Measurements from ENCODE around the gene ASRGL1.
"Not testable (repeated sequence)": the region's sequence is repeated elsewhere in the genome, so short reads cannot be mapped to it uniquely, and the experiment has no call there.

ASRGL1 gene

GRCh38 chr11:62337303-62338181 is at the start of gene ASRGL1:
Gene ASRGL1, plus strand, starts transcription at chr11:62337448. Its CDS starts 530 bp downstream, at chr11:62337978.
- peak; percentile 94 for DNase-seq

DNA sequence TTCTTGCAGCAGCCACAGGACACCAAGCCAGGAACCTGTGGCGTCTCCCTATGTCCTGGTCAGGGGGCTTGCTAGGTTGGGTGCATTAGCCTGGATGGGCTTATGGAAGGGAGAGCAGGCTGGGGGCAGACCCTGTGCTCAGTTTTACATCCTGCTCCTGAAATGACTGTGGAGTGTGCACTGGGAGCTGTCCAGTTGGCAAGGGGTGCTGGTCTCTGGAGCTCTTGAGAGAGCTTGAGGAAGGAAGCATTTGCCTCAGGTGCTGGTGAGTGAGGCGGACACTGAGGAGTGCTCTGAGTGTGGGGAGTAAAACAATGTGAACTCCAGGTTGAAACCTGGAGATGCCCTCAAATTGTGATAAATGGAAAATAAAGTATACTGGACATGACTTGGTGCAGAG is 41.7 kb upstream of the ASRGL1 start:
- no peak for DNase-seq

GRCh38 chr11:62298975-62299374 is 38.3 kb upstream of the ASRGL1 start, which contains the start of gene SCGB1D4:
Gene SCGB1D4, minus strand, starts transcription at chr11:62299075. Its CDS starts 65 bp downstream, at chr11:62299010.
- DNase-seq: no peak

DNA sequence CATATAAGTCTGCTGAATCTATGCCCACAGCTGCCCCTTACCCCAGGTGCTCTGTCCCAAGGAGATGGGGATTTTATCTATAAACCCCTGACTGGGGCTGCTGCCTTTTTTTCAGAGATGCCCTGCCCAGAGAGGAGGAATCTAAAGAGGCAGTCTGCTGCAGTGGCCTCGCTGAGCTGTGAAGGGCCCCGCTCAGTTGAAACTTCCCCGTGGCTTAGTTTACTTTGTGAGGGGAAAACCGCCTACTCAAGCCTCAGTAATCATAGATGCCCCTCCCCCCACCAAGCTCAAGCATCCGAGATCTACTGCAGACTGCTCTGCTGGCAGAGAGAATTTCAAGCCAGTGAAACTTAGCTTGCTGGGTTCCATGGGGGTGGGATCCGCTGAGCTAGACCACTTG is 31.0 kb upstream of the ASRGL1 start:
- DNase-seq: no peak

- DNase-seq: no peak
Observed at GRCh38 chr11:62307950-62308349, 29.3 kb upstream of the ASRGL1 start.

DNA sequence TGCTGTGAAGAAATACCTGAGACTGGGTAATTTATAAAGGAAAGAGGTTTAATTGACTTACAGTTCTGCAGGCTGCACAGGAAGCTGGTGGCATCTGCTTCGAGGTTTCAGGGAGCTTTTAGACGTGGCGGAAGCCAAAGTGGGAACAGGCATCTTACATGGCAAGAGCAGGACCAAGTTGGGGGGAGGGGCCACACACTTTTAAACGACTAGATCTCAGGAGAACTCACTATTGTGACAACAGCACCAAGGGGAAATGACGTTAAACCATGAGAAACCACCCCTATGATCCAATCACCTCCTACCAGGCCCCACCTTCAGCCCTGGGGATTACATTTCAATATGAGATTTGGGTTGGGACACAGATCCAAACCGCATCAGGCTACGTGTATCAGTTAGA is 27.3 kb upstream of the ASRGL1 start:
- DNase-seq: no peak

DNA sequence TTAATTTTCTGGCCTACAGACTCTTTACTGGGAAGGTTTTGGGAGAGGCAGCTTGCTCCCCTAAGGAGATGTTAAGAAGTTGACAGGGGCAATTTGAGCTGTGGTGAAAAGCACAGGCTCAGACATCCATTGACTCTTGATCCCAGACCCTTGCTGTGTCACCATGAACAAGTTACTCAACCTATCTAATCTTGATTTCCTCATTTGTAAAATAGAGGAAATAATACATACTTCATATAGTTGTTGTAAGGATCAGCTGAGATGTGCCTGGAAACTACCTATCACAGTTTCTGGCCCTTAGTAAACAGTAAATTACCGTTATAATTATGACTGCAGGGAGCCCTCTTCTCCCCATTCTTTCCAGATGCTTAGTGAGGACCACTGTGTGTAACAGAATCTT is 21.8 kb upstream of the ASRGL1 start:
- no peak for DNase-seq

GRCh38 chr11:62322524-62322923 is 14.7 kb upstream of the ASRGL1 start:
- DNase-seq: no peak

- no peak for DNase-seq
Observed at GRCh38 chr11:62324731-62325556, 12.3 kb upstream of the ASRGL1 start.

- DNase-seq: not testable (repeated sequence)
Observed at GRCh38 chr11:62325781-62326180, 11.5 kb upstream of the ASRGL1 start.

DNA sequence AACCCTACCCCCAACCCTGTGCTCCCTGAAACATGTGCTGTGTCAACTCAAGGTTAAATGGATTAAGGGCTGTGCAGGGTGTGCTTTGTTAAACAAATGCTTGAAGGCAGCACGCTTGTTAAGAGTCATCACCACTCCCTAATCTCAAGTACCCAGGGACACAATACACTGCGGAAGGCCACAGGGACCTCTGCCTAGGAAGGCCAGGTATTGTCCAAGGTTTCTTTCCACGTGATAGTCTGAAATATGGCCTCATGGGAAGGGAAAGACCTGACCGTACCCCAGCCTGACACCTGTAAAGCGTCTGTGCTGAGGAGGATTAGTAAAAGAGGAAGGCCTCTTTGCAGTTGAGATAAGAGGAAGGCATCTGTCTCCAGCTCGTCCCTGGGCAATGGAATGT is 10.5 kb upstream of the ASRGL1 start:
- not testable (repeated sequence) for DNase-seq

- not testable (repeated sequence) for DNase-seq
Observed at GRCh38 chr11:62327541-62327940, 9.7 kb upstream of the ASRGL1 start.

DNA sequence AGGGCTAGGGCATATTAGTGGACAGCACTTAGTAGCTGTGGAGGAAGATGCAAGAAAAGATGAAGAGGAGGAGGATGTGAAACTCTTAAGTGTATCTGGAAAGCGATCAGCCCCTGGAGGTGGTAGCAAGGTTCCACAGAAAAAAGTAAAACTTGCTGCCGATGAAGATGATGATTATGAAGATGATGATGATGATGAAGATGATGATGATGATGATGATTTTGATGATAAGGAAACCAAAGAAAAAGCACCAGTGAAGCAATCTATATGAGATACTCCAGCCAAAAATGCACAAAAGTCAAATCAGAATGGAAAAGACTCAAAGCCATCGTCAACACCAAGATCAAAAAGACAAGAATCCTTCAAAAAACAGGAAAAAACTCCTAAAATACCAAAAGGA is 6.0 kb upstream of the ASRGL1 start:
- DNase-seq: not testable (repeated sequence)

GRCh38 chr11:62333768-62334167 is 3.5 kb upstream of the ASRGL1 start:
- DNase-seq: no peak

GRCh38 chr11:62336949-62337302 is 322 bp upstream of the ASRGL1 start:
- DNase-seq: not testable (repeated sequence)

DNA sequence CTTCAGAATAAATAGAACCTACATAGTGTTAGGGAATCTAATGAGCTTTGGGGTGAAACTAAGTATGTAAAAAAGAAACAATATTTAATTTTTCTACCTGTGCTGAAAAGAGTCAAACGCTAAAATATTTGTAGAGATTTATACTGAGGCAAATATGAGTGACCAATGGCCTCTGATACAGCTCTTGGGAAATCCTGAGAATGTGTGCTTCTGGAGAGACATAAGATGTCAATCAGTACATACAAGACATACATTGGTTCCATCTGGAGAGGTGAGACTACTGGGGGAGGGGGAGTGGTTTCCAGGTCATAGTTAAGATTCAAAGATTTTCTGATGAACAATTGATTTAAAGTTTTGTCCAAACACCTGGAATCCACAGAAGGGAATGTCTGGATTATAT is 970 bp downstream of the ASRGL1 start:
- no peak for DNase-seq

- DNase-seq: peak; percentile 8
Observed at GRCh38 chr11:62340269-62340901, 3.1 kb downstream of the ASRGL1 start.

DNA sequence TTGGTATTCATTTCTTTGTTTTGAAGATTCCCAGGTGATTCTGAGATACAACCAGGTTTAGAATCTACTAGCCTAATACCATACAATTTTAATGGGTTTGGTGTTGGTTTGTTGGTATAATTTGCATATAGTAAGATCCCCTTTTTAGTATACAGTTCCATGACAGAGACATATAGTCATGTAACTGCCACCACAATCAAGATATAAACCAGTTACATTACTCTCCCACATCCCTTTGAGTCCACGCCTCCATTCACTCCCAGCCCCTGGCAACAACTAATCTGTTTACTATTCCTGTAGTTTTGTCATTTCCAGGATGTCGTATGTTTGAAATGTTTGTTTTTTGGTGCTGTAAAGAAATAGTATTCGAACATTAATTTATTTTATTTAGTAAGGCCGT is 4.3 kb downstream of the ASRGL1 start:
- no peak for DNase-seq

DNA sequence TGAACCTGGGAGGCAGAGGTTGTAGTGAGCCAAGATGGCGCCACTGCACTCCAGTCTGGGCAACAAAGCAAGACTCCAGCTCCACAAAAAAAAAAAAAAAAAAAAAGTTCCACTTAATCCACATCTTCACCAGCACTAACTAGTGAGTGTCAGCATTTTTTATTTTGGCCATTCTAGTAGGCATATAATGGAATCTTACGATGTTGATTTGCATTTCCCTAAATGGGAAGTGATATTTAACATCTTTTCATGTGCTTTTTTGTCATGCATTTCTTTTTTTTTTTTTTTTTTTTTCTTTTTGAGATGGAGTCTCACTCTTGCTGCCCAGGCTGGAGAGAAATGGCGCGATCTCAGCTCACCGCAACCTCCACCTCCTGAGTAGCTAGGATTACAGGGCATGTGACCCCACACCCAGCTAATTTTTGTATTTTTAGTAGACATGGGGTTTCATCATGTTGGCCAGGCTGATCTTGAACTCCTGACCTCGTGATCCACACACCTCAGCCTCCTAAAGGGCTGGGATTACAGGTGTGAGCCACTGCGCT is 6.5 kb downstream of the ASRGL1 start:
- not testable (repeated sequence) for DNase-seq

- no peak for DNase-seq
Observed at GRCh38 chr11:62344210-62344609, 7.0 kb downstream of the ASRGL1 start.

- no peak for DNase-seq
Observed at GRCh38 chr11:62345861-62346260, 8.6 kb downstream of the ASRGL1 start.

GRCh38 chr11:62352355-62353336 is 15.4 kb downstream of the ASRGL1 start:
- no peak for DNase-seq
